WTC11 (cell line): ENCODE data around the gene MAT2A. TPM values are rescaled to one million over a fixed set of nuclear protein-coding genes. Genes with fewer than 3 reads are reported as not detected.

Experiments
- ATAC-seq: fragments of 200-7000 bp; cut with Tn5 transposase; 2 replicates; pipeline ENCODE4 v1.10.0; 2021; ENCODE audit warnings: mild to moderate bottlenecking, moderate library complexity
- CTCF ChIA-PET: fragments of 300-600 bp; sonication (Branson Sonifier 250); formaldehyde crosslinking; loops from one replicate; lab custom pipeline; 2021; ENCODE audit warnings: antibody characterized with exemption; lab: Charles Lee
- POLR2A ChIA-PET: fragments of 350-600 bp; sonication (Branson Sonifier 250); formaldehyde crosslinking; loops from one replicate; lab custom pipeline; 2021; ENCODE audit warnings: antibody characterized with exemption; lab: Charles Lee
- DNase-seq: peaks from one replicate; pipeline ENCODE4 v3.0.0; 2021; ENCODE audit warnings: low spot score
- H3K27ac Mint-ChIP-seq: 2 replicates; pipeline ENCODE4 v1.8.0; 2021; ENCODE audit warnings: mixed read lengths
- H3K27me3 Mint-ChIP-seq: 2 replicates; pipeline ENCODE4 v1.8.0; 2021; ENCODE audit warnings: low read depth, mild to moderate bottlenecking, moderate library complexity, mixed read lengths
- H3K36me3 Mint-ChIP-seq: 2 replicates; pipeline ENCODE4 v1.8.0; 2021; ENCODE audit warnings: mixed read lengths
- H3K4me1 Mint-ChIP-seq: 2 replicates; pipeline ENCODE4 v1.8.0; 2022; ENCODE audit warnings: mixed read lengths
- H3K4me3 Mint-ChIP-seq: 2 replicates; pipeline ENCODE4 v1.8.0; 2021; ENCODE audit warnings: mild to moderate bottlenecking, moderate library complexity, mixed read lengths
- H3K9me3 Mint-ChIP-seq: 2 replicates; pipeline ENCODE4 v1.8.0; 2021; ENCODE audit warnings: mixed read lengths
- AFF4 ChIP-seq: sonication (generic); formaldehyde crosslinking; IDR thresholded peaks from 2 replicates; pipeline ENCODE4 v1.8.1; 2023; ENCODE audit warnings: mild to moderate bottlenecking, missing genetic modification reagents, borderline replicate concordance
- ATF2 ChIP-seq: sonication (generic); formaldehyde crosslinking; IDR thresholded peaks from 2 replicates; pipeline ENCODE4 v1.8.1; 2022; ENCODE audit warnings: low read depth, missing genetic modification reagents, borderline replicate concordance
- CTCF ChIP-seq: fragments of 200-600 bp; IDR thresholded peaks from 2 replicates; pipeline ENCODE4 v1.8.0; 2022; ENCODE audit warnings: antibody characterized with exemption
- ETV6 ChIP-seq: sonication (generic); formaldehyde crosslinking; IDR thresholded peaks from 2 replicates; pipeline ENCODE4 v1.8.1; 2022; ENCODE audit warnings: mild to moderate bottlenecking, missing genetic modification reagents
- GTF2I ChIP-seq: fragments of 250-450 bp; sonication (Bioruptor Pico); conservative IDR thresholded peaks from 2 replicates; pipeline ENCODE4 v1.4.0; 2021; ENCODE audit warnings: mild to moderate bottlenecking
- HMGA2 ChIP-seq: fragments of 250-450 bp; sonication (Bioruptor Pico); IDR thresholded peaks from 2 replicates; pipeline ENCODE4 v1.4.0; 2021; ENCODE audit warnings: mild to moderate bottlenecking, moderate library complexity
- IRF1 ChIP-seq: sonication (generic); formaldehyde crosslinking; IDR thresholded peaks from 2 replicates; pipeline ENCODE4 v1.8.0; 2023; ENCODE audit warnings: missing genetic modification reagents
- JAZF1 ChIP-seq: fragments of 250-450 bp; sonication (Bioruptor Pico); IDR thresholded peaks from 2 replicates; pipeline ENCODE4 v1.9.0; 2021; ENCODE audit warnings: moderate library complexity, mild to moderate bottlenecking, inconsistent platforms
- JUN ChIP-seq: sonication (generic); formaldehyde crosslinking; IDR thresholded peaks from 2 replicates; pipeline ENCODE4 v1.8.0; 2023; ENCODE audit warnings: mild to moderate bottlenecking, missing genetic modification reagents
- MXD4 ChIP-seq: fragments of 250-450 bp; sonication (Bioruptor Pico); IDR thresholded peaks from 2 replicates; pipeline ENCODE4 v1.8.0; 2021; ENCODE audit warnings: mild to moderate bottlenecking, moderate library complexity, borderline replicate concordance
- MYBL2 ChIP-seq: sonication (generic); formaldehyde crosslinking; IDR thresholded peaks from 2 replicates; pipeline ENCODE4 v1.8.1; 2023; ENCODE audit warnings: mild to moderate bottlenecking, moderate library complexity, missing genetic modification reagents
- NFE2L1 ChIP-seq: sonication (generic); formaldehyde crosslinking; IDR thresholded peaks from 2 replicates; pipeline ENCODE4 v1.8.1; 2023; ENCODE audit warnings: missing genetic modification reagents
- NR2C2 ChIP-seq: sonication (generic); formaldehyde crosslinking; IDR thresholded peaks from 2 replicates; pipeline ENCODE4 v1.8.0; 2022; ENCODE audit warnings: mild to moderate bottlenecking, missing genetic modification reagents
- SMAD4 ChIP-seq: sonication (generic); formaldehyde crosslinking; IDR thresholded peaks from 2 replicates; pipeline ENCODE4 v1.8.0; 2022; ENCODE audit warnings: mild to moderate bottlenecking, missing genetic modification reagents
- SOX15 ChIP-seq: fragments of 250-450 bp; sonication (Bioruptor Pico); IDR thresholded peaks from 2 replicates; pipeline ENCODE4 v1.9.0; 2021; ENCODE audit warnings: mild to moderate bottlenecking
- SP1 ChIP-seq: sonication (generic); formaldehyde crosslinking; conservative IDR thresholded peaks from 2 replicates; pipeline ENCODE4 v1.8.1; 2022; ENCODE audit warnings: missing genetic modification reagents
- TEAD4 ChIP-seq: sonication (generic); formaldehyde crosslinking; IDR thresholded peaks from 2 replicates; pipeline ENCODE4 v1.8.0; 2022; ENCODE audit warnings: mild to moderate bottlenecking, missing genetic modification reagents
- TP53 ChIP-seq: sonication (generic); formaldehyde crosslinking; IDR thresholded peaks from 2 replicates; pipeline ENCODE4 v1.8.1; 2023; ENCODE audit warnings: mild to moderate bottlenecking, missing genetic modification reagents
- ZBTB21 ChIP-seq: sonication (generic); formaldehyde crosslinking; IDR thresholded peaks from 2 replicates; pipeline ENCODE4 v1.8.1; 2023; ENCODE audit warnings: mild to moderate bottlenecking, missing genetic modification reagents, borderline replicate concordance
- ZNF121 ChIP-seq: sonication (generic); formaldehyde crosslinking; IDR thresholded peaks from 2 replicates; pipeline ENCODE4 v1.8.0; 2023; ENCODE audit warnings: missing genetic modification reagents
- ZNF138 ChIP-seq: sonication (generic); formaldehyde crosslinking; conservative IDR thresholded peaks from 2 replicates; pipeline ENCODE4 v1.8.1; 2022; ENCODE audit warnings: mild to moderate bottlenecking, moderate library complexity, missing genetic modification reagents
- ZNF232 ChIP-seq: sonication (generic); formaldehyde crosslinking; IDR thresholded peaks from 2 replicates; pipeline ENCODE4 v1.8.0; 2022; ENCODE audit warnings: mild to moderate bottlenecking, missing genetic modification reagents
- ZNF263 ChIP-seq: sonication (generic); formaldehyde crosslinking; IDR thresholded peaks from 2 replicates; pipeline ENCODE4 v1.8.1; 2022; ENCODE audit warnings: low read depth, mild to moderate bottlenecking, moderate library complexity, missing genetic modification reagents
- ZNF317 ChIP-seq: sonication (generic); formaldehyde crosslinking; IDR thresholded peaks from 2 replicates; pipeline ENCODE4 v1.8.1; 2023; ENCODE audit warnings: low read depth, mild to moderate bottlenecking, moderate library complexity, missing genetic modification reagents, borderline replicate concordance
- ZNF423 ChIP-seq: fragments of 250-450 bp; sonication (Bioruptor Pico); IDR thresholded peaks from 2 replicates; pipeline ENCODE4 v2.1.2; 2022; ENCODE audit warnings: mild to moderate bottlenecking, moderate library complexity
- ZNF671 ChIP-seq: fragments of 250-450 bp; sonication (Bioruptor Pico); IDR thresholded peaks from 2 replicates; pipeline ENCODE4 v1.8.0; 2021; ENCODE audit warnings: mild to moderate bottlenecking
- total RNA-seq: library from RNA; stranded (reverse); gene quantifications from 3 replicates; pipeline ENCODE4 v1.2.3, GENCODE V29; 2021

MAT2A gene
- total RNA-seq, 1 experiment from 2014 or later = 222 TPM

- ATAC-seq (no peak), DNase-seq (no peak)
- POLR2A ChIA-PET = interaction anchor here (1.0 kb wide), 2 partner anchors 10 to 13 kb away, joined by 3 to 9 read pairs; partner anchors contain the start of gene VAMP8
- TF ChIP-seq AFF4 (CRISPR knock-in tag) = no peak
- no peak for TF ChIP-seq ZBTB21 (CRISPR knock-in tag)
- TF ChIP-seq IRF1 (CRISPR knock-in tag) = no peak
- no peak for TF ChIP-seq JAZF1
- no peak for TF ChIP-seq NFE2L1 (CRISPR knock-in tag)
- no peak for TF ChIP-seq HMGA2 (CRISPR knock-in tag)
- no peak for TF ChIP-seq ZNF671 (CRISPR knock-in tag)
- no peak for TF ChIP-seq ETV6 (CRISPR knock-in tag)
- no peak for TF ChIP-seq NR2C2 (CRISPR knock-in tag)
- no peak for TF ChIP-seq ZNF263
- Mint-ChIP-seq H3K36me3 (no peaks in the 10 kb centered on the region), H3K27me3 (peaks cover 25% of the 10 kb centered on the region), H3K4me1 (peaks cover 16% of the 10 kb centered on the region), H3K27ac (no peak overlapping the region), H3K9me3 (no peaks in the 10 kb centered on the region), H3K4me3 (no peak overlapping the region)
- CTCF ChIA-PET = no interaction called here
These were observed 51.2 kb downstream of the MAT2A start for GRCh38 chr2:85589982-85590791.

- Mint-ChIP-seq H3K36me3 (peaks cover 2% of the 10 kb centered on the region; the same call in 1 of the 2 replicates), H3K27me3 (peaks cover 17% of the 10 kb centered on the region), H3K27ac (no peak overlapping the region), H3K4me1 (peaks cover 14% of the 10 kb centered on the region), H3K9me3 (no peaks in the 10 kb centered on the region), H3K4me3 (no peak overlapping the region)
- ChIA-PET CTCF (interaction anchor here (0.5 to 0.8 kb wide), 2 partner anchors 25 to 39 kb away, joined by 3 to 5 read pairs; no protein-coding TSS in a partner anchor), POLR2A (interaction anchor here (1.0 kb wide), 2 partner anchors 9 to 14 kb away, joined by 3 to 9 read pairs; partner anchors contain the start of gene VAMP8)
- DNase-seq = no peak
- ATAC-seq = no peak
- TF ChIP-seq ZNF121 (no peak), ZNF232 (CRISPR knock-in tag) (no peak), ZNF317 (CRISPR knock-in tag) (no peak), JUN (no peak), SP1 (CRISPR knock-in tag) (no peak), MYBL2 (no peak), MXD4 (no peak), TEAD4 (CRISPR knock-in tag) (no peak), SMAD4 (CRISPR knock-in tag) (no peak), SOX15 (CRISPR knock-in tag) (no peak), ZNF423 (CRISPR knock-in tag) (no peak), IRF1 (CRISPR knock-in tag) (no peak), ATF2 (CRISPR knock-in tag) (no peak), ZNF138 (CRISPR knock-in tag) (no peak), TP53 (CRISPR knock-in tag) (no peak), CTCF (no peak), GTF2I (CRISPR knock-in tag) (no peak)
These were observed 52.0 kb downstream of the MAT2A start for GRCh38 chr2:85590950-85591349.
